IPS-18c (cell line): Measurements from ENCODE around the gene PHC3.
A peak's percentile ranks its signal among the peaks of the same experiment; 100 is the strongest.
"Not testable (repeated sequence)": the region's sequence is repeated elsewhere in the genome, so short reads cannot be mapped to it uniquely, and the experiment has no call there.

Experiments
- H3K4me3 ChIP-seq: 2 replicates; pipeline ENCODE4 v1.7.0; 2013; ENCODE audit warnings: low read depth, mild to moderate bottlenecking, low read length, moderate library complexity; ENCODE audit not compliant: insufficient read depth
- H3K9me3 ChIP-seq: one replicate; pipeline ENCODE4 v1.6.1; 2013; ENCODE audit warnings: mild to moderate bottlenecking, low read length, moderate library complexity; ENCODE audit not compliant: control insufficient read depth, insufficient read depth

The PHC3 gene

DNA sequence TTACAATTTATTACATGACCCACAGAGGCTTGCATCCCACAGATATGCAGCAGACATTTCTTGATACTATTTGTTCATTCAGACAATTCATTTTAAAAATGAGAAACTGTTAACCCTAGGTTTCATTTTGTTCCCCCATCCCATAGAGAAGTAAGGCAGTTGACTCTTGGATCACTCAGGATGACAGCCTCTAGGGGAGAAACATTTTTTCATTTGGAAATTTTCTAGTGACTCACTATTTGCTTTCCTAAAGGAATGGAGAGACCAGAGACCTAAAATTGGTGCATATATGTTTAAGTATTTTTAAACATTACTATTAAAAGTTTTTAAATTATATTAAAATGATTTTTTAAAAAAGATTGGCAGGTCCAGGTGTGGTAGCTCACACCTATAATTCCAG is 19.5 kb upstream of the PHC3 start:
- peaks cover 2% of the 10 kb centered on the region for H3K9me3 ChIP-seq
- H3K4me3 ChIP-seq = no peak overlapping the region

DNA sequence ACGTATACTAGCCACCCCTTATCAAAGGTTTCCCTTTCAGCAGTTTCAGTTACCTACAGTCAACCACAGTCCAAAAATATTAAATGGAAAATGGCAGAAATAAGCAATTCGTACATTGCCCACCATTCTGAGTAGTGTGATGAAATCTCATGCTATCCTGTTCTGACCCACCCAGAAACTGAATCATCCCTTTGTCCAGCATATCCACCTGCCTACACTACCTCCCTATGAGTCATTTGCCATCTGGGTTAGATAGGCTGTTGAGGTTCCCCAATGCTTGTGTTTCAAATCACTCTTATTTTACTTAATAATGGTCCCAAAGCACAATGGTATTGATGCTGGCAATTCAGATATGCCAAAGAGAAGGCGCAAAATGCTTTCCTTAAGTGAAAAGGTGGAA is 15.3 kb upstream of the PHC3 start:
- Histone ChIP-seq H3K9me3 (peaks cover 2% of the 10 kb centered on the region), H3K4me3 (no peak overlapping the region)

DNA sequence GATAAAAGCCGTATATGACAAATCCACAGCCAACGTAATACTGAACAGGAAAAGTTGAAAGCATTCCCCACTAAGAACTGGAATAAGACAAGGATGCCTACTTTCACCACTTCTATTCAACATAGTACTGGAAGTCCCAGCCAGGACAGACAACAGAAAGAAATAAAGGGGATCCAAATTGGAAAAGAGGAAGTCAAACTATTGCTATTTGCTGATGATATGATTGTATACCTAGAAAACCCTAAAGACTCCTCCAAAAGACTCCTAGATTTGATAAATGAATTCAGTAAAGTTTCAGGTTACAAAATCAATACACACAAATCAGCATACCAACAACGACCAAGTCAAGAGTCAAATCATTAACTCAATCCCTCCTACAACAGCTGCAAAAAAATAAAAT is 14.2 kb upstream of the PHC3 start:
- H3K4me3 ChIP-seq, H3K9me3 ChIP-seq: not testable (repeated sequence)

DNA sequence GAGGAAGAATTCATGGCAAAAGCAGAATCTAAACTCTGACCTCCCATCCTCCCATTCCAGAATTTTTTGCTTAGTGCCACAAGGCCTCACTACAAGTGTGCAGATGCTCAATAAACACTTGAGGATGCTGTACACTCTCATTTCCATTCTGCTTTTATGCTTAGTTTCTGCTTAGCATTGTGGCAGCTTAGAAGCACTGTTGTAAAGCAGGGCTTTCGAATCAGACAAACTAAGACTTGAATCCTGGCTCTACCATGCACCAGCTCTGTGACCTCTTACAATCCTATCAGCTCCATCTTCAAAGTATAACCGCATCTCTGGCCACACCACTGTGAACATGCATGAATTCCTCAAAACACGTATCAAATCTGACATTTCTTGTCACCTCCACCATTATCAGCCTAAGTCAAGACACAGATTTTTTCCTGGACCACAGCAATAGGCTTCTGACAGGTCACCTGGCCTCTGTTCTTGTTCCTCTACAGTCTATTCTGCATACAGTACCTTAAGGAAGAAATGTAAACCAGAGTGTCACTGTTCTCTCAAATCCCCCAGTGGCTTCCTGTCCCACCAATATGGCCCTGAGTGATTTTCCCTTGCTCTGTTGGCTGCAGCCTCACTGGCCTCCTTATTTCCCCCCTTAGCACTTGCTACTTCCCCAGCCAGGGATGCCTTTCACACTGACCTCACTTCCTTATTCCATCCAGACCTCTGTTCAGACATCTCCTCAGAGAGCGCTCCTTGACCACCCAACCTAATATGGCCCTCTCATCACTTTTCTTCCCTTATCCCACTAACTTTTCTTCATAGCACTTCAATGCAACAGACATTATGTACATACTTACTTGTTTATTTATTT is 8.1 kb upstream of the PHC3 start:
- no peak overlapping the region for H3K4me3 ChIP-seq
- no peaks in the 10 kb centered on the region for H3K9me3 ChIP-seq

DNA sequence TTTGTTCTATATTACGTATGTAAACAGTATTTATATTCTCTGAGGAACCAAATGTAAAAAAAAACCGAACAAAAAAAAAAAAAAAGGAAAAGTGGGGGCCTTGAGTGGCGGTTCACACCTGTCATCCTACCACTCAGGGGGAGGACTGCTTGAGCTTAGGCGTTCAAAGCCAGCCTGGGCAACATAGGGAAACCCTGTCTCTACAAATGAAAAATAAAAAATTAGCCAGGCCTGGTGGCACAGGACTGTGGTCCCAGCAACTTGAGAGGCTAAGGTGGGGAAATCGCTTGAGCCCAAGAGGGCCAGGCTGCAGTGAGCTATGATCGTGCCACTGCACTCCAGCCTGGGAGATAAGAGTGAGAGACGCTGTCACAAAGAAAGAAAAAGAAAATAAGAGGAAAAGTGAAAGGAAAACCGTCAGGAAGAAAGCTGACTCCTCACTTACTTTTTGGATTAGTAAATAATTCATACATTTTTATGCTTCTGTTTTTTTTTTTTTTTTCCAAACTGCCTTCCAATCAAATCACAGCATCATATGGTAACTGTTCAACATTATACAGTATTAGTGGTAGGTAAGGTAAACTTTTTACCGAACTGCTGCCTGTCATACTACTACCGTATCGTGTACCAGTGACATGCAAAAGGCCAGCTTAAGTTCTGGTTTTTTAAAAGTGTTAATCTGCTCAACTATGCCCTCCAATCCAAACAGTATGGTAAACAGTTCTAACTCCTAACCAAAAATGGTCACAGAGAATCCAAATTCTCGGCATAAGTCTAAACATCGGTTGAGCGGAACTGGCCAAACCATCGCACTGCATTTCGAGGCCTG is 1.2 kb downstream of the PHC3 start:
- Histone ChIP-seq H3K9me3 (no peaks in the 10 kb centered on the region), H3K4me3 (peak overlapping the region; percentile 97)

DNA sequence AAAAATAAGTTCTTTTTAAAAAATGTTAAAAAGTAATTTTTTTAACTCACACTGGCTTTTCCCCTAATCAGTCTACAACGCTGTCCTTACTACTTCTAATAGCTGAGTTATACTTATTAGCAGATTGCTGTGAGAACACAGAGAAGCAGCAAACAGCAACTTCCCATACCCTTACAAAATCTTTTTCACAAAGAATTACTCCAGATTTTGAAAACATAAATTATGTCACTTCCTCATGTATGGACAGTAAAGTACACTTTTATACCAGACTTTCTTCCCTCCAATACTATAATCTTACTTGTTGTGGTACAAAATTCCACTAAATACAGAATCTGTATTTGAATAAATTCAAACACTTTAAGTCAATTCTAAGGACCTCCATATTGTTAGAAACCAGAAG is 2.1 kb downstream of the PHC3 start:
- no peaks in the 10 kb centered on the region for H3K9me3 ChIP-seq
- no peak overlapping the region for H3K4me3 ChIP-seq

DNA sequence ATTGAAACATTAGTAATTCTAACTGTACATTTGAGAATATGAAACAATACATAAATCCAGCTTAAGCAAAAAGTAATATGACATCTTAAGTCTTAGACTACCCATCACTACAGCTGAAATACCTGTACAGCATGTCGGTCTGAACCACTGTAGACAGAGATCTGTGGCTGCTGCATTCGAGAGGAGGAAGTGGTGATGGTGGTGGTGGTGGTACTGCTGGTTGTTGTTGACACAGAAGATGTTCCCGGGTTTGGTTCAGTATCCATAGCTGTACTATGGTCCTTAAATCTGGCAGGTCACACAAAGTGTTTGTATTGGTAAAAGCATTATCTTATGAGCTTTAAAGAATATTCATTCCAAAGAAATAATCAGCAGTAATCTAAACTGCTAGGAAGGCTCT is 2.9 kb downstream of the PHC3 start:
- no peak overlapping the region for H3K4me3 ChIP-seq
- no peaks in the 10 kb centered on the region for H3K9me3 ChIP-seq

DNA sequence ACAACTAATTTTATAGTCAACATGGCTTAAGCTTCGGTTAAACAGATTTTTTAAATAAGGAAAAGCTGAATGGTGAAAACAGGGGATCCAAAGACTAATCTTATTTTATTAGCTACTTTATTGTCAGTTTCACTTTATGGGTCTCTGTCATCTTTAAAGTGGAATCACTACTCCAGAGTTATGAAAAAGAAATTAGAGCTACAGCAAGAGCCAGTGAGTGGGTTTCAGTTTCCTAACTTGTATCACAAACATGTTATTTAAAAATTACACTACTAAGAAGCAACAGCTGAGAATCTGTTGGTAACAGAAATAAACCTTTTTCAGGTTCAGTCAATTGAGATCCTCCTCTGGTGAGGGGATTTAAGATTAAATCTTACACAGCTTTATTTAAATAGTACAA is 10.0 kb downstream of the PHC3 start:
- H3K4me3 ChIP-seq = no peak overlapping the region

DNA sequence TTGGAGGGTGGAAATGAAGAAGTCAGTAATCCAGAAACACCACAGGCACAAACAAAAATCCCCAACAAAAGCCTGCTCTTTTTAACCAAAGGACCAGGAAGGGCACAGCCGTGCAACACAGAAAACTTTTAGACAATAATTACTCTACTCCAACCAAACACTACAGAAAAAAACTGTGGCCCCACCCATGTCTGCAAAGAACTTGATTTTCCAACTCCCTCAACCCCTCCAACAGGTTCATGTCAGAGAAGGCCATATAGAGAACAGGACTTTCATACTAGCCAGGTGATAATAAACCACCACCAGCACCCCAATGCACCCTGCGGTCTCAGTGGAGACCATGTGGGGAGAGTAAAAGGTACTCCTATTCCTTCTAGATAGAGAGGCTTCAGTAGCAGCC is 16.8 kb downstream of the PHC3 start:
- no peaks in the 10 kb centered on the region for H3K9me3 ChIP-seq
- H3K4me3 ChIP-seq = no peak overlapping the region

More for the DNA sequence above, 10.0 kb downstream of the PHC3 start:
- H3K9me3 ChIP-seq = no peaks in the 10 kb centered on the region

DNA sequence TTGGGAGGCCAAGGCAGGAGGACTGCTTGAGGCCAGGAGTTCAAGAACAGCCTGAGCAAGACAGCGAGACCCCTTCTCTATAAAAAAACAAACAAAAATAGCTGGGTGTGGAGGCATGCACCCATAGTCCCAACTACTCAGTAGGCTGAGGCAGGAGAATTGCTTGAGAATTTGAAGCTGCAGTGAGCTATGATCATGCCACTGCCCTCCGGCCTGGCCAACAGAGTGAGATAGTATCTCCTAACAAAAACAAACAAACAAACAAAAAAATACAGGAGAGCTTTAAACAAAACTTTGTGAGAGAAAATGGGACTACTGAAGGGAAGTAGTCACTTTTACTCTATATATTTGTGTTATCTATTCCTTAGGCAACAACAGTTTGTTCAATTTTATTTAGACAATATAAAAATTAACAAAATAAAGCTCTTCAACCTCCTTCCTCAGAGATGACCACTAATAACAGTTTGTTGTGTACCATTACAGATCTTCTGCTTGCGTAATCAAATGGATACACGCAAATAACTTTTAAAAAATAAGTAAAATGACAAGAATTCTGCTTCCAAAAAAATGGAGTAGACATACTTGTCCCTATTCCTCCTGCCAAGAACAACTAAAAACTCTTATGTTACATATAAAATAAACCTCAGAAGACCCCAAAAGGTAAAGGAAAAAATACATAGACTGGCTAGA is 17.4 kb downstream of the PHC3 start:
- Histone ChIP-seq H3K9me3 (no peaks in the 10 kb centered on the region), H3K4me3 (no peak overlapping the region)

DNA sequence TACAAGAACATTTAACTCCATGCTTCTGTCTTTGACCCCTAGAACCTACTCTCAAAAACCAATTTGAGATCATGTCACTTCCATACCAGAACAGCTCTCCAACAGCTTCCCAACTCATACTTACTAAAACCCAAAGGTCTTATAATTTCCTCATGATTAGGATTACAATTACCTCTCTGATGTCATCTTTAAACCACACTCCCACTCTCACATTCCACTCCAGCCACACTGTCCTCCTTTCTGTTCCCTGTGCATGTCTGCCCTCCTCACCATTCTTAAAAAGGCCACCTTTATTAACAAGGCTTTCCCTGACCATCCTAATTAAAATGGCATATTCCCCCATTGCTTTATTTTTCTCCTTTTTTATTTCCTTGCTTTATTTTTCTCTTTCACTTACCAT is 18.9 kb downstream of the PHC3 start:
- Histone ChIP-seq H3K4me3 (no peak overlapping the region), H3K9me3 (no peaks in the 10 kb centered on the region)

DNA sequence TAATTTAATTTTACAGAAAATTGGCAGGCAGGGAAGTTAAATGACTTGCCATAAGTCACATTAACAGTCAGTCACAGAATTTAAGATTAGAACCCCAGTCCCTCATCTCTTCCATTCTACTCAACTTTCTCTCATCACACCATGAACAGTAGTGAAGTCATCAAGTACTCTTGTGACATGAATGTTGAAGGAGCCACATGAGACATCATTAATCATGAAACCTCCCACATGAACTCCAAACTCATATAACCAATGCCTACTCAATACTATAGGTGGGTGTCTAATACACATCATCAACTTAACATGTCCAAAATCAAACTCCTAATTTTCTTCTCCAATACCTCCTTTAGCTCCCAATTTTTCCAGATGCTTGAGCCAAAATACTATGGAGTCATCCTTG is 19.5 kb downstream of the PHC3 start:
- Histone ChIP-seq H3K9me3 (no peaks in the 10 kb centered on the region), H3K4me3 (no peak overlapping the region)

DNA sequence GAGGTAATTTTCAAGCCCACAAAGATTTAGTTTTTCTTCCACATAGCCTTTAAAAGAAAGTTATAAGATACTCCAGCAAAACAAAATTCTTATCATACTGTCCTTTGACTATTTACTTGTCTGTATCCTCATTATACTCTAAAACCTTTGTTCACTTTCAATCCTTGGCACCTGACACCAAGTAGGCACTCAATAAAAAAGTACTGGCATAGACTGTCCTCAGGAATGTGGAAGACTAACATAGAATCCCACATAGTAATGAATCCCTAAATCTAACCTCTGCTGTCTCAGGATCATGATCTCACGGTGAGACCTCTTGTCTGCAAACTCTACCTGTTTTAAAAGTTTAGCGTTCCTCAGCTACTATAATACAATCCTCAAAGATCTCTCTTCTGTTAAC is 21.6 kb downstream of the PHC3 start:
- H3K9me3 ChIP-seq = no peaks in the 10 kb centered on the region
- no peak overlapping the region for H3K4me3 ChIP-seq

DNA sequence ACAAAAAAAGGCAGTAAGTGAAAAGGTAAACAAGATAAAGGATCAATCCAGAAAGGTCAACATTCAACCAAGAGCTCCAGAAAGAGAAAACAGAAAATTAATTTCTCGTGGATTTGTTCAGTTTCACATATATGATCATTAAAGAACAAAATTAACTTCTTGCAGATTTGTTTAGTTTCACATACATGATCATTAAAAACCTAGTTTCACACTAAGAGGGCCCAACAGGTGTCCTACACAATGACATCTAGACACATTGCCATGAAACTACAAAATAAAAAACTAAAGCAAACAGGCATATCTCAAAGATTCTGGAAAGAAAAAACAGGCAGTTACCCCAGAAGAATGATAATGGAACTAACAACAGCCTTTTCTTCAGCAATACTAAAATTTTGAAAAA is 22.1 kb downstream of the PHC3 start:
- H3K4me3 ChIP-seq = no peak overlapping the region
- no peaks in the 10 kb centered on the region for H3K9me3 ChIP-seq

DNA sequence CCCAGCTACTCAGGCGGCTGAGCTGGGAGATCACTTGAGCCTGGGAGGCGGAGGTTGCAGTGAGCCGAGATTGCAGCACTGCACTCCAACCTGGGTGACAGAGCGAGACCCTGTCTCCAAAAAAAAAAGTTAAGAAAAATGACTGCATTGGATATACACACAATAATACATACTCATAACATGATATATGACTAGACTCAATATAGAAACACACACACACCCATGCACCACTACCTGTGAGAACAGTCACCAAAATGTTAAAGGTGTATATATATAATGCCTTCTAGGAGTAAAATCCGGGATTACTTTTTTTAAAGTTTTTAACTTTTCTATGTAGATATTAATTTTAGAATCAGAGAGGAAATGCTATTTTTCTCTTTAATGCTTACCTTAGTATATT is 25.9 kb downstream of the PHC3 start:
- Histone ChIP-seq H3K9me3 (no peaks in the 10 kb centered on the region), H3K4me3 (no peak overlapping the region)

DNA sequence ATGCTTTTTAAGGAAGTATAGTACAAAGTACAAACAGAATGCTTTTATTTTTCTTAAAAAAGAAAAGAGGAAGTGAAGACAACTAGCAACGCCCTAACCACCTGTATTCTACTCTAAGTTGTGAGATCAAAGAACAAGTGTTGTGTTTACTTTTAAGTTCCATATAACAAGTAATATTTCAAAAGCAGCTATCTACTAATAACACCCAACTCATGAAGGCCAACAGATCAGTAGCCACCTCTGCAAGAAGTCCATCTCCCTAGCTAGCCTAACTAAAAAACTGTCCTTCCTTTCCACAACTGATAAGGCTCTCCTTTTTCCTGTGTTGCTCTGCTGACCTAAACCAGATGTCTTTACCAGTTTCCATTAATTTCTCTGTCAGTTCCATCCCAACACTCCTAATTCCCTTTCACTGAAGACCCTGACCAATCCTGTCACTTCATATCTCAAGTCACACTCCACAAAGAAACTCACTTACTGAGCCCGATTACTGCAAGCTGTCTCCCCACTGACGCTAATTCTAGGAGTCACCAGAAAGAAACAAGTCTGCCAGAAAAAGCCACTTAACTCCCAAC is 26.9 kb downstream of the PHC3 start:
- no peak overlapping the region for H3K4me3 ChIP-seq
- no peaks in the 10 kb centered on the region for H3K9me3 ChIP-seq

DNA sequence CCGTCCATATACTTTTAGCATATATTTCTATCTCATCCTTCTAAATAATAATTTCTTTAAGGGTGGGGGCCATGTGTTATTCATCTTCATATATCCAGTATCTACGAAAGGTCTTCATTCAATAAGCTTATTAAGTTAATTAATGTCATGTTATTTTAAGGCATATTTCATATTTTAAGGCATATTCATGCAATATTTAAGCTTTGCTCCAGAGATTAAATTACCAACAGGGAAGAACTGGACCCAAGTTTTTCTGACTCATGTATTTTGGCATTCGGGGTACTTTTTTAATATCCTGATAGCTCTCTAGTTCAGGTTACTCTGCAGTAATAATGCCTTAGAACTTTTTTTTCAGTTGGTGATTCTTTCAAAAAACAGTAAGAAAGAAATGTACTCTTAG is 27.4 kb downstream of the PHC3 start:
- H3K4me3 ChIP-seq = no peak overlapping the region
- no peaks in the 10 kb centered on the region for H3K9me3 ChIP-seq
